HCT116 (cell line): ENCODE measurements around the gene PTPRR. TPM values are rescaled to one million over a fixed set of nuclear protein-coding genes. Genes with fewer than 3 reads are reported as not detected.

ENCODE experiments used
- ATAC-seq: fragments of 200-7000 bp; cut with Tn5 transposase; 2 replicates; pipeline ENCODE4 v1.9.1; 2020; ENCODE audit warnings: mild to moderate bottlenecking, moderate library complexity
- BruUV-seq: library from RNA; stranded (reverse); fragments of 400-500 nt; replicated peaks from 2 replicates; lab custom pipeline; 2021; lab: Mats Ljungman, UMichigan
- CTCF ChIA-PET: fragments of 300-600 bp; sonication (Branson Sonifier 250); formaldehyde crosslinking; loops from one replicate; lab custom pipeline; 2021; ENCODE audit warnings: antibody characterized with exemption; lab: Charles Lee
- POLR2A ChIA-PET: fragments of 300-600, 350-600 bp; sonication (Branson Sonifier 250); formaldehyde crosslinking; loops from one replicate; lab custom pipeline; 2021; ENCODE audit warnings: antibody characterized with exemption; lab: Charles Lee
- RAD21 ChIA-PET, 2 experiments: fragments of 300-600 bp; sonication (Branson Sonifier 250); formaldehyde crosslinking; loops; one replicate each; lab custom pipeline; 2023; ENCODE audit warnings: low total read pairs in 2 of 2; ENCODE audit not compliant: uncharacterized antibody in 2 of 2, unreplicated experiment in 2 of 2, low non-redundant PET in 1 of 2; lab: Charles Lee
- DNase-seq: peaks from one replicate; pipeline ENCODE4 v3.0.0-alpha.2; 2010; ENCODE audit warnings: low read depth, low spot score
- H2AFZ ChIP-seq: fragments of 200-600 bp; shearing (Covaris generic), sonication (generic); 2 replicates; pipeline ENCODE4 v1.6.1; 2017; ENCODE audit warnings: low read depth, mixed run types, mixed read lengths, antibody characterized with exemption, low read length; ENCODE audit not compliant: poor library complexity, severe bottlenecking
- H3K27ac ChIP-seq: 2 replicates; pipeline ENCODE4 v1.5.1; 2012; ENCODE audit warnings: low read depth, low read length
- H3K27me3 ChIP-seq: fragments of 200-600 bp; sonication (generic); 2 replicates; pipeline ENCODE4 v1.6.1; 2016; ENCODE audit warnings: mixed run types, low read length, mixed read lengths; ENCODE audit not compliant: insufficient read depth
- H3K36me3 ChIP-seq, 2 experiments: fragments of 200-500 bp in 1 of 2; fragments of 200-600 bp in 1 of 2; sonication (Bioruptor generic) in 1 of 2; sonication (generic) in 1 of 2; 2 replicates each; pipeline versions ENCODE4 v1.5.1 to v1.6.1; 2014 to 2016; ENCODE audit warnings: low read length in 2 of 2, inconsistent platforms in 1 of 2, mixed read lengths in 1 of 2, mixed run types in 1 of 2; ENCODE audit not compliant: insufficient read depth in 2 of 2, control insufficient read depth in 1 of 2
- H3K4me1 ChIP-seq, 2 experiments: fragments of 200-600 bp in 1 of 2; sonication (generic) in 1 of 2; 2 replicates each; pipeline versions ENCODE4 v1.5.1 to v1.6.1; 2012 to 2017; ENCODE audit warnings: low read length in 2 of 2, inconsistent platforms in 1 of 2, mild to moderate bottlenecking in 1 of 2, mixed read lengths in 1 of 2, mixed run types in 1 of 2, moderate library complexity in 1 of 2; ENCODE audit not compliant: insufficient read depth in 2 of 2, control insufficient read depth in 1 of 2
- H3K4me2 ChIP-seq: fragments of 200-600 bp; sonication (generic); 2 replicates; pipeline ENCODE4 v1.6.1; 2017; ENCODE audit warnings: mixed run types, low read length, mixed read lengths
- H3K4me3 ChIP-seq, 2 experiments: fragments of 200-600 bp in 1 of 2; sonication (generic) in 1 of 2; replicated peaks in 1 of 2; 2 replicates each; pipeline ENCODE4 v1.5.1; 2011 to 2016; ENCODE audit warnings: low read length in 2 of 2, control low read depth in 1 of 2, low read depth in 1 of 2, mild to moderate bottlenecking in 1 of 2, mixed read lengths in 1 of 2, mixed run types in 1 of 2
- H3K79me2 ChIP-seq: fragments of 200-600 bp; sonication (generic); 2 replicates; pipeline ENCODE4 v1.6.1; 2017; ENCODE audit warnings: mild to moderate bottlenecking, mixed run types, low read length, moderate library complexity, mixed read lengths; ENCODE audit not compliant: insufficient read depth
- H3K9ac ChIP-seq: fragments of 200-600 bp; sonication (generic); 2 replicates; pipeline ENCODE4 v1.6.1; 2016; ENCODE audit warnings: low read length, mixed read lengths
- H3K9me2 ChIP-seq: fragments of 200-600 bp; sonication (generic), shearing (Covaris generic); 2 replicates; pipeline ENCODE4 v1.6.1; 2017; ENCODE audit warnings: mixed run types, mild to moderate bottlenecking, moderate library complexity; ENCODE audit not compliant: insufficient read depth
- H3K9me3 ChIP-seq, 2 experiments: fragments of 200-500 bp in 1 of 2; fragments of 200-600 bp in 1 of 2; sonication (Bioruptor generic) in 1 of 2; sonication (generic) in 1 of 2; 2 replicates each; pipeline ENCODE4 v1.6.1; 2014 to 2017; ENCODE audit warnings: low read length in 2 of 2, mixed read lengths in 2 of 2, inconsistent platforms in 1 of 2, low read depth in 1 of 2, mild to moderate bottlenecking in 1 of 2, mixed run types in 1 of 2, moderate library complexity in 1 of 2; ENCODE audit not compliant: control insufficient read depth in 1 of 2, insufficient read depth in 1 of 2
- H4K20me1 ChIP-seq: fragments of 200-600 bp; sonication (generic), shearing (Covaris generic); 2 replicates; pipeline ENCODE4 v1.6.1; 2017; ENCODE audit warnings: mixed run types, mild to moderate bottlenecking, moderate library complexity; ENCODE audit not compliant: insufficient read depth
- CEBPB ChIP-seq: IDR thresholded peaks from 2 replicates; pipeline ENCODE4 v1.6.1; 2012; ENCODE audit warnings: low read depth
- FOSL1 ChIP-seq: IDR thresholded peaks from 2 replicates; pipeline ENCODE4 v1.6.1; 2012; ENCODE audit warnings: low read depth
- JUND ChIP-seq: IDR thresholded peaks from 2 replicates; pipeline ENCODE4 v1.6.1; 2012
- SIN3A ChIP-seq: IDR thresholded peaks from 2 replicates; pipeline ENCODE4 v1.6.1; 2012; ENCODE audit warnings: low read depth
- SP1 ChIP-seq: IDR thresholded peaks from 2 replicates; pipeline ENCODE4 v1.6.1; 2012; ENCODE audit warnings: low read depth
- ZFX ChIP-seq: fragments of 450-650 bp; IDR thresholded peaks from 2 replicates; pipeline ENCODE4 v1.6.1; 2017
- ZNF274 ChIP-seq: fragments of 200-500 bp; sonication (Bioruptor generic); IDR thresholded peaks from 2 replicates; pipeline ENCODE4 v1.6.1; 2014; ENCODE audit warnings: mild to moderate bottlenecking, low read depth, low read length, inconsistent platforms
- intact Hi-C: fragments of 100-400 bp; cut with micrococcal nuclease; formaldehyde crosslinking; loops from 2 replicates; pipeline ENCODE4 v1.10.0; 2022
- total RNA-seq: library from RNA; stranded (reverse); gene quantifications from one replicate; pipeline ENCODE4 v1.2.1, GENCODE V29; 2021; ENCODE audit not compliant: unreplicated experiment
- TF ChIP-seq, protein P1 (sequence below): IDR thresholded peaks from 2 replicates; pipeline ENCODE4 v1.6.1; 2012; ENCODE audit warnings: low read depth

PTPRR gene
- total RNA-seq, 1 experiment from 2014 or later, result 0.27 TPM

DNA sequence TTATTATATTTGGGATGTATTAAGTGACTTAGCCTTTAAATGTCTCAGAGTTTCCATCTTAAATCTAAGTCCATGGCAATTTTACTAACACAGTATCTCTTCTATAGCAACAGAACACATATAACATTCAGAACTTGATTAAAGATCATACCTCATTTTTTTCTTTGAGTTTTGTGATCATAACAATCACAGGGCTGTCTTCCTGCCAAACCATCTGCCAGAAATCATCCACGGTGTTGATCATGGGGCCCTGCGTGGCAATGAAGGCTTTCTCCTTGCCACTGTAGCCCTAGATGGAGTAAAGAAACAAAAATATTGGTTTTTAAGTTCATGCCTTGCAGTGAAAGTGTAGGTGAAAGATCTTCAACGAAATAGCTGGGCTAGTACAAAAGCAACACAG is 236.6 kb downstream of the PTPRR start:
- RAD21 ChIA-PET, result no interaction called here
- no peak overlapping the region for H3K27ac ChIP-seq
- CTCF ChIA-PET, result no interaction called here
- no peak overlapping the region for H2AFZ ChIP-seq
- no peaks in the 10 kb centered on the region for H3K27me3 ChIP-seq
- POLR2A ChIA-PET, result no interaction called here
- H3K9me2 ChIP-seq, result no peaks in the 10 kb centered on the region
- TF ChIP-seq CEBPB (no peak), ZNF274 (no peak)
- TF ChIP-seq, protein P1, sequence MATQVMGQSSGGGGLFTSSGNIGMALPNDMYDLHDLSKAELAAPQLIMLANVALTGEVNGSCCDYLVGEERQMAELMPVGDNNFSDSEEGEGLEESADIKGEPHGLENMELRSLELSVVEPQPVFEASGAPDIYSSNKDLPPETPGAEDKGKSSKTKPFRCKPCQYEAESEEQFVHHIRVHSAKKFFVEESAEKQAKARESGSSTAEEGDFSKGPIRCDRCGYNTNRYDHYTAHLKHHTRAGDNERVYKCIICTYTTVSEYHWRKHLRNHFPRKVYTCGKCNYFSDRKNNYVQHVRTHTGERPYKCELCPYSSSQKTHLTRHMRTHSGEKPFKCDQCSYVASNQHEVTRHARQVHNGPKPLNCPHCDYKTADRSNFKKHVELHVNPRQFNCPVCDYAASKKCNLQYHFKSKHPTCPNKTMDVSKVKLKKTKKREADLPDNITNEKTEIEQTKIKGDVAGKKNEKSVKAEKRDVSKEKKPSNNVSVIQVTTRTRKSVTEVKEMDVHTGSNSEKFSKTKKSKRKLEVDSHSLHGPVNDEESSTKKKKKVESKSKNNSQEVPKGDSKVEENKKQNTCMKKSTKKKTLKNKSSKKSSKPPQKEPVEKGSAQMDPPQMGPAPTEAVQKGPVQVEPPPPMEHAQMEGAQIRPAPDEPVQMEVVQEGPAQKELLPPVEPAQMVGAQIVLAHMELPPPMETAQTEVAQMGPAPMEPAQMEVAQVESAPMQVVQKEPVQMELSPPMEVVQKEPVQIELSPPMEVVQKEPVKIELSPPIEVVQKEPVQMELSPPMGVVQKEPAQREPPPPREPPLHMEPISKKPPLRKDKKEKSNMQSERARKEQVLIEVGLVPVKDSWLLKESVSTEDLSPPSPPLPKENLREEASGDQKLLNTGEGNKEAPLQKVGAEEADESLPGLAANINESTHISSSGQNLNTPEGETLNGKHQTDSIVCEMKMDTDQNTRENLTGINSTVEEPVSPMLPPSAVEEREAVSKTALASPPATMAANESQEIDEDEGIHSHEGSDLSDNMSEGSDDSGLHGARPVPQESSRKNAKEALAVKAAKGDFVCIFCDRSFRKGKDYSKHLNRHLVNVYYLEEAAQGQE, result no peak
- BruUV-seq, result no TSS peak
- H3K9me3 ChIP-seq, result no peaks in the 10 kb centered on the region
- intact Hi-C loops, result no loop called here
- no peak overlapping the region for H3K4me3 ChIP-seq
- no peaks in the 10 kb centered on the region for H3K36me3 ChIP-seq
- no peaks in the 10 kb centered on the region for H4K20me1 ChIP-seq
- H3K4me2 ChIP-seq, result no peak overlapping the region
- DNase-seq, result no peak
- H3K4me1 ChIP-seq, result no peaks in the 10 kb centered on the region
- no peak overlapping the region for H3K9ac ChIP-seq
- H3K79me2 ChIP-seq, result no peaks in the 10 kb centered on the region
- no peak for ATAC-seq

DNA sequence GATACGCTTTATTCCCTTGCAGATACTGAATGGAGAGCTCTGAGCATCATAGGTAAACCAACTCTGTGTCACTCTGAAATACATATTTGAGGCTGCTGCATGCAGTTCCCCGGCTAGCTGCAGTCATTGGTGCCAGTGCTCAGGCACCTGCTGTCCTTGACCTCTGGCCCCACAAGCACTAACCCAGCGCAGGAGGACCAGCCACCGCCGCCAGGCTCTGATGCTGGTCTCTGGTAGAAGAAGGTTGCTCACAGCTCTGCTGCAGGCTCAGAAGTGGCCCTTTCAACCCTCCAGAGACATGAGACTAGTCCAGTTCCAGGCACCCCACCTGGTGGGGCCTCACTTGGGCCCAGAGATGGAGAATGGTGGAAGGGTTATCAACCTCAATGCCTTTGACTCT is 248.8 kb downstream of the PTPRR start:
- TF ChIP-seq FOSL1, result no peak
- TF ChIP-seq SP1, result no peak
- TF ChIP-seq ZFX, result no peak
- no peak for TF ChIP-seq JUND
- TF ChIP-seq SIN3A, result no peak
- Histone ChIP-seq H4K20me1 (no peaks in the 10 kb centered on the region), H3K4me1 (no peaks in the 10 kb centered on the region), H3K27ac (no peak overlapping the region), H3K36me3 (no peaks in the 10 kb centered on the region), H3K4me2 (no peak overlapping the region), H2AFZ (no peak overlapping the region), H3K9me3 (no peaks in the 10 kb centered on the region), H3K79me2 (no peaks in the 10 kb centered on the region), H3K4me3 (no peak overlapping the region), H3K27me3 (no peaks in the 10 kb centered on the region), H3K9me2 (no peaks in the 10 kb centered on the region), H3K9ac (no peak overlapping the region)
- intact Hi-C loops, result no loop called here
- BruUV-seq, result no TSS peak
- DNase-seq (no peak), ATAC-seq (no peak)
- POLR2A ChIA-PET, result no interaction called here
- CTCF ChIA-PET, result no interaction called here
- RAD21 ChIA-PET, result no interaction called here
